Measurements from ENCODE around the gene UBE3A. TPM values are rescaled to one million over a fixed set of nuclear protein-coding genes. Genes with fewer than 3 reads are reported as not detected.

The UBE3A gene
- total RNA-seq, 1 donor from 2014 or later: 118 TPM

DNA sequence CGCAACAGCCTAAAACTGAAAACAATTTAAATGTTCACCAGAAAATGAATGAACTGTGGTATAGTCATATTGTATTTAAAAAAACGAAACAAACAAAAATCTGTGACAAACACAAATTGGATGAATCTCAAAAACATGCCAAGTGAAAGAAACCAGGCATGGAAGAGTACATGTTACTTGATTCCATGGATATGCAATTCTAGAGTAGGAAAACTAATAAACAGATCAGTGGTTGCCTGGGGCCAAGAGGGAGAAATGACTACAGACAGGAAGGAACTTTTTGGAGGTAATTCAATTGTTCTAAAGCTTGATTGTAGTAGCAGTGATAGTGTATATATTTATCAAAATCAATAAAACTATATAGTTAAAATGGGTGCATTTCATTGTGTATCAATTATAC is 16.8 kb downstream of the UBE3A start:
- TF ChIP-seq, protein P1, sequence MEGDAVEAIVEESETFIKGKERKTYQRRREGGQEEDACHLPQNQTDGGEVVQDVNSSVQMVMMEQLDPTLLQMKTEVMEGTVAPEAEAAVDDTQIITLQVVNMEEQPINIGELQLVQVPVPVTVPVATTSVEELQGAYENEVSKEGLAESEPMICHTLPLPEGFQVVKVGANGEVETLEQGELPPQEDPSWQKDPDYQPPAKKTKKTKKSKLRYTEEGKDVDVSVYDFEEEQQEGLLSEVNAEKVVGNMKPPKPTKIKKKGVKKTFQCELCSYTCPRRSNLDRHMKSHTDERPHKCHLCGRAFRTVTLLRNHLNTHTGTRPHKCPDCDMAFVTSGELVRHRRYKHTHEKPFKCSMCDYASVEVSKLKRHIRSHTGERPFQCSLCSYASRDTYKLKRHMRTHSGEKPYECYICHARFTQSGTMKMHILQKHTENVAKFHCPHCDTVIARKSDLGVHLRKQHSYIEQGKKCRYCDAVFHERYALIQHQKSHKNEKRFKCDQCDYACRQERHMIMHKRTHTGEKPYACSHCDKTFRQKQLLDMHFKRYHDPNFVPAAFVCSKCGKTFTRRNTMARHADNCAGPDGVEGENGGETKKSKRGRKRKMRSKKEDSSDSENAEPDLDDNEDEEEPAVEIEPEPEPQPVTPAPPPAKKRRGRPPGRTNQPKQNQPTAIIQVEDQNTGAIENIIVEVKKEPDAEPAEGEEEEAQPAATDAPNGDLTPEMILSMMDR (IDR thresholded peaks at IDR 0.05; ENCODE audit: unreplicated experiment): no peak
- Mint-ChIP-seq H3K4me1 (ENCODE audit: low read depth) (peaks cover 9% of the 10 kb centered on the region), H3K36me3 (ENCODE audit: insufficient read depth) (peaks cover 26% of the 10 kb centered on the region), H3K27ac (no peak overlapping the region), H3K9me3 (ENCODE audit: low read depth) (peaks cover 26% of the 10 kb centered on the region), H3K27me3 (no peaks in the 10 kb centered on the region), H3K4me3 (ENCODE audit: low read depth) (no peak overlapping the region)
- DNase-seq (ENCODE audit: low spot score, unreplicated experiment): no peak

DNA sequence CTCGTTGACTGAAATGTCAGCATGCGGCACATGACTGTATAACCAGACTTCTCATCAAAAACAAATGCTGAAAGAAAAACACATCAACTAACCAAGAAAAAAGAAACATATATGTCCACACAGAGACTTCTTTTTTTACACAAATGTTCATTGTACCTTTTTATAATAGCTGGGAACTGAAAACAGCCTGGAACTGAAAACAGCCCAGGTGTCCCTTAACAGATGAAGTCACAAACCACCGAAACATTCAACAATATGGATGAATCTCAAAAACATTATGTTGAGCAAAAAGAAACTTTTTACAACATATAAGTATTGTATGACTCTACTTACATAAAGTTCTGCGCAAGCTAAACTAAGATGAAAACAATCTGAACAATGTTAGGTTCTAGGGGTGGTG is 20.6 kb downstream of the UBE3A start:
- no peak overlapping the region for H3K4me3 Mint-ChIP-seq (ENCODE audit: low read depth)
- peaks cover 25% of the 10 kb centered on the region for H3K36me3 Mint-ChIP-seq (ENCODE audit: insufficient read depth)
- no peaks in the 10 kb centered on the region for H3K27me3 Mint-ChIP-seq
- peaks cover 12% of the 10 kb centered on the region for H3K4me1 Mint-ChIP-seq (ENCODE audit: low read depth)
- no peak for DNase-seq (ENCODE audit: low spot score, unreplicated experiment)
- H3K9me3 Mint-ChIP-seq (ENCODE audit: low read depth): peaks cover 26% of the 10 kb centered on the region
- TF ChIP-seq, protein P1 (IDR thresholded peaks at IDR 0.05; ENCODE audit: unreplicated experiment): no peak
- H3K27ac Mint-ChIP-seq: no peak overlapping the region

DNA sequence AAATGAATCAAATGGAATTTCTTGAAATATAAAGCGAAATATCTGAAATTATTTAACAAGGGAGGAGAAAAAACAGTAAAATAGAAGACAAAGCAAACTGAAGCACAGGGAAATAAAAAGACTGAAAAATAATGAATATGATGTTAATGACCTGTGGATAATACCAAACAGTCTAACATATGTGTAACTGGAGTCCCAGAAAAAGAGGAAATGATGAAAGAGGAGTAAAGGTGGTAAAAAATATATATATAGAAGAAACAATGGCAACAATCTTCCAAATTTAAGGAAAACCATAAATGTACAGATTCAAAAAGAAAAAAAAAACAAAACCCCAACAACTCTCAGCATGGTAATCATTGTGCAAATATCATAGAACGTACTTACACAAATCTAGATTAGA is 21.2 kb downstream of the UBE3A start:
- TF ChIP-seq, protein P1 (IDR thresholded peaks at IDR 0.05; ENCODE audit: unreplicated experiment): no peak
- Mint-ChIP-seq H3K4me3 (ENCODE audit: low read depth) (no peak overlapping the region), H3K9me3 (ENCODE audit: low read depth) (peaks cover 26% of the 10 kb centered on the region), H3K27ac (no peak overlapping the region), H3K4me1 (ENCODE audit: low read depth) (peaks cover 12% of the 10 kb centered on the region), H3K36me3 (ENCODE audit: insufficient read depth) (peaks cover 25% of the 10 kb centered on the region), H3K27me3 (no peaks in the 10 kb centered on the region)
- DNase-seq (ENCODE audit: low spot score, unreplicated experiment): no peak

DNA sequence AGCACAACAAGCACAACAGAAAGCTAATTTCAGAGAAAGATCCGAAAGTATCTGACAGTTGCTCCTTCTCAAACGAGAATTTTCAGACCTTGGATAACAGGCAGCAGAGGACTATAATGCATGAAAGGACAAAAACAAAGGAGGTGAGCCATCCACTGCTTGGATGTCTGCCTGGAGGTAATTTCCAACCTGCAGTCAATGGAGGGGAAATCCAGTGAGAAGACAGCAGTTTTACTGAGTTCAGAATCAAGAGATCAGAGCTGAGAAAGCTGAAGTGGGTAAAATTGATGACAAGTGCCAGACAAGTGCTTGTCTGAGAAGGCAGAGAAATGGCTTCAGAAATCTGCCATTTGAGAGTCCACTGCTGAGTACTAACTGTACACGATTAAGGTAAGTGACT is 22.1 kb downstream of the UBE3A start:
- H3K4me1 Mint-ChIP-seq (ENCODE audit: low read depth): peaks cover 12% of the 10 kb centered on the region
- peaks cover 23% of the 10 kb centered on the region for H3K9me3 Mint-ChIP-seq (ENCODE audit: low read depth)
- peak overlapping the region; percentile 19 for H3K27ac Mint-ChIP-seq
- H3K27me3 Mint-ChIP-seq: no peaks in the 10 kb centered on the region
- H3K4me3 Mint-ChIP-seq (ENCODE audit: low read depth): no peak overlapping the region
- TF ChIP-seq, protein P1 (IDR thresholded peaks at IDR 0.05; ENCODE audit: unreplicated experiment): no peak
- peaks cover 25% of the 10 kb centered on the region for H3K36me3 Mint-ChIP-seq (ENCODE audit: insufficient read depth)
- no peak for DNase-seq (ENCODE audit: low spot score, unreplicated experiment)

DNA sequence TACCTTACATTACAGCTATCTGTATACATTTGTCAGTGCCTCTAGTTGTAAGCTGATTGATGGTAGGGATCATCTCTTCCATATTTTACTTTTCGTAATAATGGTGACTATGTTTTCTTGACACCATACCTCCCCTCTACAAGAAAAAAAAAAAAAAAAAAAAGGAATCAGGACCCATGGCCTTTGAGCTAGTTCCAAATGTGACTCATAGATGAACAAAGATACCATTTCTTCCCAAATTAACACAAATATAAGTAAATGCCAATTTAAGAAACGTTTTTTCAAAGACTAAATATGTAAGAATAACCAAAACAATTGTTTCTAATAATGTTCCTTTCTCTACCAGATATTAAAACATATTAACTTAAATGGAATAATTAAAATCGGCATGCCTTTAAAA is 23.1 kb downstream of the UBE3A start:
- Mint-ChIP-seq H3K36me3 (ENCODE audit: insufficient read depth) (peaks cover 19% of the 10 kb centered on the region), H3K27ac (no peak overlapping the region), H3K4me3 (ENCODE audit: low read depth) (no peak overlapping the region), H3K9me3 (ENCODE audit: low read depth) (peaks cover 18% of the 10 kb centered on the region), H3K4me1 (ENCODE audit: low read depth) (peaks cover 12% of the 10 kb centered on the region), H3K27me3 (no peaks in the 10 kb centered on the region)
- no peak for DNase-seq (ENCODE audit: low spot score, unreplicated experiment)
- TF ChIP-seq, protein P1 (IDR thresholded peaks at IDR 0.05; ENCODE audit: unreplicated experiment): no peak
